NT2/D1 (cell line): Measurements from ENCODE around the gene OIT3.
"Not testable (repeated sequence)": the region's sequence is repeated elsewhere in the genome, so short reads cannot be mapped to it uniquely, and the experiment has no call there.

Source experiments
- SUZ12 ChIP-seq: IDR thresholded peaks from 2 replicates; pipeline ENCODE4 v1.6.1; 2011; ENCODE audit not compliant: insufficient read length, insufficient read depth; ENCODE audit errors: extremely low read depth
- YY1 ChIP-seq: IDR thresholded peaks from 2 replicates; pipeline ENCODE4 v1.6.1; 2011; ENCODE audit not compliant: insufficient read length, insufficient read depth
- ZNF274 ChIP-seq: IDR thresholded peaks from 2 replicates; pipeline ENCODE4 v1.6.1; 2011; ENCODE audit warnings: mild to moderate bottlenecking, low read depth, low read length

DNA sequence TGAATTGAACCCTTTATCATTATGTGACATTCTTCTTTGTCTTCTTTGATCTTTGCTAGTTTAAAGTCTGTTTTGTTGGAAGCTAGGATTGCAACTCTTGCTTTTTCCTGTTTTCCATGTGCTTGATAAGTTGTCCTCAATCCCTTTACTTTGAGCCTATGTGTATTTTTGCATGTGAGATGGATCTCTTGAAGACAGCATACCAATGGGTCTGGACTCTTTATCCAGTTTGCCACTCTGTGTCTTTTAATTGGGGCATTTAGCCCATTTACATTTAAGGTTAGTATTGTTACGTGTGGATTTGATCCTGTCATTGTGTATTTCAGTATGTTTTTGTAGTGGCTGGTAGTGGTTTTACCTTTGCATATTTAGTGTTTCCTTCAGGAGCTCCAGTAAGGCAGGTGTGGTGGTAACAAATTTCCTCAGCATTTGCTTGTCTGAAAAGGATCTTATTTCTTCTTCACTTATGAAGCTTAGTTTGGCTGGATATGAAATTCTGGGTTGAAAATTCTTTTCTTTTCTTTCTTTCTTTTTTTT, 27.7 kb downstream of the OIT3 start:
- TF ChIP-seq ZNF274, YY1, SUZ12: not testable (repeated sequence)
